Cardiac fibroblast (primary cell): ENCODE results near the gene RFXANK.

Experiments
- DNase-seq, 2 donors: peaks; one replicate each; pipeline versions ENCODE4 v3.0.0 to v3.0.0-alpha.2; 2010; ENCODE audit warnings: low read depth in 2 of 2
- H3K4me3 ChIP-seq, 2 donors: replicated peaks in 1 of 2; 1 replicate in 1 of 2; 2 replicates in 1 of 2; pipeline ENCODE4 v1.5.1; 2011; ENCODE audit warnings: low read depth in 2 of 2, low read length in 2 of 2, mild to moderate bottlenecking in 2 of 2, moderate library complexity in 1 of 2
- CTCF ChIP-seq: IDR thresholded peaks from one replicate; pipeline ENCODE4 v1.5.1; 2011; ENCODE audit warnings: low read depth, mild to moderate bottlenecking, low read length, inconsistent platforms

Gene RFXANK

GRCh38 chr19:19159534-19159933, 32.5 kb upstream of the RFXANK start:
- DNase-seq = no peak
- TF ChIP-seq CTCF = no peak
- H3K4me3 ChIP-seq = no peak overlapping the region

GRCh38 chr19:19160461-19161035, 31.5 kb upstream of the RFXANK start:
- no peak for TF ChIP-seq CTCF
- no peak for DNase-seq
- H3K4me3 ChIP-seq = no peak overlapping the region

GRCh38 chr19:19162495-19162894, 29.6 kb upstream of the RFXANK start:
- DNase-seq = no peak
- no peak for TF ChIP-seq CTCF
- no peak overlapping the region for H3K4me3 ChIP-seq

GRCh38 chr19:19165396-19165795, 26.7 kb upstream of the RFXANK start:
- H3K4me3 ChIP-seq = no peak overlapping the region
- no peak for DNase-seq
- TF ChIP-seq CTCF = no peak

- DNase-seq = no peak
- TF ChIP-seq CTCF = no peak
- no peak overlapping the region for H3K4me3 ChIP-seq
These were observed 24.4 kb upstream of the RFXANK start for GRCh38 chr19:19167612-19168011.

GRCh38 chr19:19169236-19170052, 22.6 kb upstream of the RFXANK start:
- H3K4me3 ChIP-seq = no peak overlapping the region
- DNase-seq = no peak
- no peak for TF ChIP-seq CTCF
